Measurements from ENCODE around the gene CTRB1.

DNA sequence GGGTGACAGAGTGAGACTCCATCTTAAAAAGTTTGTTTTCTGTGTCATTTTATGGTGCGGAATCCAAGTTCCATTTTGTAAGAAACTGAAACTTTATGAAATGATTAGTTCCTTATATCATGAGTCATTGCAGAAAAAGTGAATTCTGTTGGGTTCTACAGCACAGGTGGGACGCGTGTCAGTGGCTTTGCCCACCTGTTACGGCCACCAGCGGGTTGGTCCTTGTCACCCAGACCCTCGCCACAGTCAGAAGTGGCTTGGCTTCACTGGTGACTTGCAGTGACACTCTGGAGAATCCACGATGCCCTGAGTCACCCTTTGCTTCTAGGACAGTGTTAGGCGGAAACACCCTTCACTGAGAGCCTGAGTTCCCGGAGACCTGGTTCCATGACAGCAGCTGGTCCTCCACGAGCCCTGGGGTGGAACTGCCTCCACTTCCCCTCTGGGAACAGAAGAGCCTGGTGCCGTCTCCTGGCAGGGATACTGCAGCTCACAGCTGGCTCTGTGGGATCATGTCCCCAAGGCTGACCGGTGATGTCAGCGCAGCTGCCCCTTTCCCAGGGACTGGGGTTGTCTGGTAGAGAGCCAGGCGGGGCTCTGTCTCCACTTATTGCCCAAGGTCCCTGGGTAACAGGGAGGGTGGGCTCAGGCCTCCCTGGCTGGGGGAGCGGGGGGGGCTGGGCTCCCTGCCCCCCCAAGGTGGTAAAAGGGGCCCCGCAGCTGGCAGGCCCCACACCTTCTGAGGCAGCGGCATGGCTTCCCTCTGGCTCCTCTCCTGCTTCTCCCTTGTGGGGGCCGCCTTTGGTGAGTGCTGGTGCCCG lies at the start of gene CTRB1:
- TF ChIP-seq YY1 (IDR thresholded peaks at IDR 0.05; ENCODE audit: insufficient read depth, insufficient read length) (no peak), ZNF274 (IDR thresholded peaks at IDR 0.05; ENCODE audit: low read depth, low read length) (no peak)

Measured in NT2/D1 (cell line).